ENCODE measurements around the gene LRSAM1. TPM values are rescaled to one million over a fixed set of nuclear protein-coding genes. Genes with fewer than 3 reads are reported as not detected.
"Not testable (repeated sequence)": the region's sequence is repeated elsewhere in the genome, so short reads cannot be mapped to it uniquely, and the experiment has no call there.

The LRSAM1 gene
- total and polyA plus RNA-seq, 2 donors from 2014 or later = 15.8 to 24.6 TPM

- peaks cover 2 to 24% (median 18%) of the 10 kb centered on the region in 3 donors for H3K36me3 ChIP-seq (ENCODE audit: control insufficient read depth in 2 of 3, insufficient read depth in 3 of 3, low read length in 3 of 3)
- H3K4me1 ChIP-seq (ENCODE audit: control insufficient read depth in 2 of 3, insufficient read depth in 2 of 3, low read depth in 1 of 3, low read length in 3 of 3) = no peaks in the 10 kb centered on the region
- H3K9ac ChIP-seq (ENCODE audit: low read length in 3 of 3) = no peak overlapping the region
- DNase-seq = no peak
- intact Hi-C loops (cut with DNase I) = no loop called here
- no peak for TF ChIP-seq CTCF (IDR thresholded peaks at IDR 0.05; ENCODE audit: borderline replicate concordance, extremely low read depth, insufficient read depth)
- no peaks in the 10 kb centered on the region for H3K27me3 ChIP-seq (ENCODE audit: control insufficient read depth, insufficient read depth, low read length)
- no peak for FAIRE-seq
- no peak overlapping the region for H3K27ac ChIP-seq (ENCODE audit: low read depth in 2 of 2, low read length in 2 of 2)
- H3K4me3 ChIP-seq (ENCODE audit: low read length in 3 of 3) = no peak overlapping the region
- H3K9me3 ChIP-seq (ENCODE audit: control insufficient read depth in 2 of 3, insufficient read depth in 1 of 3, low read length in 3 of 3) = no peaks in the 10 kb centered on the region
These were observed 7.6 kb downstream of the LRSAM1 start for GRCh38 chr9:127458921-127459320.

- Histone ChIP-seq H3K9me3 (ENCODE audit: control insufficient read depth in 2 of 3, insufficient read depth in 1 of 3, low read length in 3 of 3) (no peaks in the 10 kb centered on the region), H3K27me3 (ENCODE audit: control insufficient read depth, insufficient read depth, low read length) (no peaks in the 10 kb centered on the region), H3K9ac (ENCODE audit: low read length in 3 of 3) (no peak overlapping the region), H3K27ac (ENCODE audit: low read depth in 2 of 2, low read length in 2 of 2) (no peak overlapping the region), H3K36me3 (ENCODE audit: control insufficient read depth in 2 of 3, insufficient read depth in 3 of 3, low read length in 3 of 3) (peaks cover 2 to 25% (median 21%) of the 10 kb centered on the region in 3 donors), H3K4me3 (ENCODE audit: low read length in 3 of 3) (no peak overlapping the region), H3K4me1 (ENCODE audit: control insufficient read depth in 2 of 3, insufficient read depth in 2 of 3, low read depth in 1 of 3, low read length in 3 of 3) (no peaks in the 10 kb centered on the region)
- intact Hi-C loops (cut with DNase I) = no loop called here
- no peak for FAIRE-seq
- no peak for DNase-seq
- TF ChIP-seq CTCF (IDR thresholded peaks at IDR 0.05; ENCODE audit: borderline replicate concordance, extremely low read depth, insufficient read depth) = no peak
These were observed 12.1 kb downstream of the LRSAM1 start for GRCh38 chr9:127463382-127463781.

GRCh38 chr9:127463911-127464310, 12.6 kb downstream of the LRSAM1 start:
- no peaks in the 10 kb centered on the region for H3K27me3 ChIP-seq (ENCODE audit: control insufficient read depth, insufficient read depth, low read length)
- no peak for TF ChIP-seq CTCF (IDR thresholded peaks at IDR 0.05; ENCODE audit: borderline replicate concordance, extremely low read depth, insufficient read depth)
- DNase-seq (peak in 2 of 5 donors; percentile 13 to 17), FAIRE-seq (no peak)
- no peaks in the 10 kb centered on the region for H3K4me1 ChIP-seq (ENCODE audit: control insufficient read depth in 2 of 3, insufficient read depth in 2 of 3, low read depth in 1 of 3, low read length in 3 of 3)
- intact Hi-C loops (cut with DNase I) = no loop called here
- no peak overlapping the region for H3K4me3 ChIP-seq (ENCODE audit: low read length in 3 of 3)
- no peak overlapping the region for H3K9ac ChIP-seq (ENCODE audit: low read length in 3 of 3)
- H3K27ac ChIP-seq (ENCODE audit: low read depth in 2 of 2, low read length in 2 of 2) = no peak overlapping the region
- peaks cover 2 to 25% (median 21%) of the 10 kb centered on the region in 3 donors for H3K36me3 ChIP-seq (ENCODE audit: control insufficient read depth in 2 of 3, insufficient read depth in 3 of 3, low read length in 3 of 3)
- no peaks in the 10 kb centered on the region for H3K9me3 ChIP-seq (ENCODE audit: control insufficient read depth in 2 of 3, insufficient read depth in 1 of 3, low read length in 3 of 3)

- H3K4me1 ChIP-seq (ENCODE audit: control insufficient read depth in 2 of 3, insufficient read depth in 2 of 3, low read depth in 1 of 3, low read length in 3 of 3); H3K27me3 ChIP-seq (ENCODE audit: control insufficient read depth, insufficient read depth, low read length); H3K9me3 ChIP-seq (ENCODE audit: control insufficient read depth in 2 of 3, insufficient read depth in 1 of 3, low read length in 3 of 3); H3K9ac ChIP-seq (ENCODE audit: low read length in 3 of 3); H3K4me3 ChIP-seq (ENCODE audit: low read length in 3 of 3); DNase-seq; FAIRE-seq; H3K27ac ChIP-seq (ENCODE audit: low read depth in 2 of 2, low read length in 2 of 2); intact Hi-C loops (cut with DNase I): not testable (repeated sequence)
- peaks cover 2 to 21% (median 18%) of the 10 kb centered on the region in 3 donors for H3K36me3 ChIP-seq (ENCODE audit: control insufficient read depth in 2 of 3, insufficient read depth in 3 of 3, low read length in 3 of 3)
These were observed 15.2 kb downstream of the LRSAM1 start for GRCh38 chr9:127466407-127466917.

Data from kidney (tissue), 14 donors.